GM12878 (cell line): ENCODE results near the gene ITGAL. TPM values are rescaled to one million over a fixed set of nuclear protein-coding genes. Genes with fewer than 3 reads are reported as not detected.

Source experiments
- ATAC-seq: fragments of 200-7000 bp; cut with Tn5 transposase; 3 replicates; pipeline ENCODE4 v1.9.1; 2020; ENCODE audit warnings: mild to moderate bottlenecking, moderate library complexity
- BruUV-seq: library from RNA; stranded (reverse); fragments of 400-500 nt; replicated peaks from 2 replicates; lab custom pipeline; 2021; lab: Mats Ljungman, UMichigan
- CTCF ChIA-PET: fragments of 300-600 bp; sonication (Branson Sonifier 250); formaldehyde crosslinking; extraction: SDS; loops from one replicate; lab custom pipeline; 2021; ENCODE audit warnings: inconsistent platforms; lab: Yijun Ruan, JAX
- POLR2A ChIA-PET: fragments of 350-600 bp; formaldehyde crosslinking; extraction: SDS; loops from one replicate; lab custom pipeline; 2021; ENCODE audit warnings: inconsistent platforms; lab: Charles Lee
- RAD21 ChIA-PET: fragments of 300-600 bp; sonication (Branson Sonifier 250); formaldehyde crosslinking; loops from one replicate; lab custom pipeline; 2023; ENCODE audit warnings: antibody characterized with exemption; ENCODE audit not compliant: unreplicated experiment; lab: Charles Lee
- SMC1A ChIA-PET: fragments of 300-600 bp; sonication (Branson Sonifier 250); formaldehyde crosslinking; loops from one replicate; lab custom pipeline; 2023; ENCODE audit not compliant: unreplicated experiment, uncharacterized antibody; lab: Charles Lee
- DNase-seq: peaks from one replicate; pipeline ENCODE4 v3.0.0-alpha.2; 2011; ENCODE audit warnings: low read depth, low spot score
- FAIRE-seq: peaks from 3 replicates; lab custom pipeline; 2011; peaks lifted over from hg19 to GRCh38; lab: Jason Lieb, UNC
- H2AFZ ChIP-seq: 2 replicates; pipeline ENCODE4 v1.6.0; 2011; ENCODE audit warnings: low read depth, low read length, control low read depth; ENCODE audit not compliant: control insufficient read depth
- H3K27ac ChIP-seq: 2 replicates; pipeline ENCODE4 v1.5.1; 2011; ENCODE audit warnings: control low read depth; ENCODE audit not compliant: control insufficient read depth, insufficient read depth
- H3K27me3 ChIP-seq, 2 experiments: replicated peaks in 1 of 2; 2 replicates each; pipeline versions ENCODE4 v1.6.0 to v1.6.1; 2011; ENCODE audit warnings: low read length in 1 of 2; ENCODE audit not compliant: control insufficient read depth in 2 of 2, insufficient read depth in 2 of 2
- H3K36me3 ChIP-seq, 2 experiments: 2 replicates each; pipeline ENCODE4 v1.5.1; 2011; ENCODE audit warnings: low read length in 1 of 2; ENCODE audit not compliant: control insufficient read depth in 2 of 2, insufficient read depth in 2 of 2
- H3K4me1 ChIP-seq: 2 replicates; pipeline ENCODE4 v1.6.1; 2011; ENCODE audit warnings: mild to moderate bottlenecking, low read length, moderate library complexity, mixed read lengths; ENCODE audit not compliant: control insufficient read depth, insufficient read depth
- H3K4me2 ChIP-seq: 2 replicates; pipeline ENCODE4 v1.6.0; 2011; ENCODE audit warnings: control low read depth; ENCODE audit not compliant: control insufficient read depth, insufficient read depth
- H3K4me3 ChIP-seq: fragments of 200-600 bp; sonication (generic); 2 replicates; pipeline ENCODE4 v1.5.1; 2016
- H3K79me2 ChIP-seq: 2 replicates; pipeline ENCODE4 v1.6.0; 2011; ENCODE audit warnings: low read length; ENCODE audit not compliant: control insufficient read depth, insufficient read depth
- H3K9ac ChIP-seq: 2 replicates; pipeline ENCODE4 v1.8.0; 2011; ENCODE audit warnings: low read length, control low read depth, mixed read lengths; ENCODE audit not compliant: control insufficient read depth, insufficient read depth
- H3K9me3 ChIP-seq: replicated peaks from 3 replicates; pipeline ENCODE4 v1.5.1; 2011; ENCODE audit warnings: mild to moderate bottlenecking, low read length; ENCODE audit not compliant: control insufficient read depth, insufficient read depth
- H4K20me1 ChIP-seq: 2 replicates; pipeline ENCODE4 v1.6.0; 2011; ENCODE audit not compliant: control insufficient read depth, insufficient read depth
- RUNX3 ChIP-seq: IDR thresholded peaks from 2 replicates; pipeline ENCODE4 v1.6.1; 2012; ENCODE audit warnings: low read length, inconsistent platforms
- SRF ChIP-seq, 2 experiments: IDR thresholded peaks; 2 replicates each; pipeline ENCODE4 v1.6.1; 2011; ENCODE audit warnings: low read depth in 2 of 2, low read length in 2 of 2, mild to moderate bottlenecking in 1 of 2, moderate library complexity in 1 of 2
- WRNIP1 ChIP-seq: IDR thresholded peaks from 2 replicates; pipeline ENCODE4 v1.6.1; 2011; ENCODE audit warnings: low read depth, low read length, improper control_type of control experiment, borderline replicate concordance
- WGBS: methylation state at CpG from one replicate; pipeline ENCODE4 v1.1.6; 2016; ENCODE audit warnings: low lambda C conversion rate; ENCODE audit not compliant: insufficient replicate concordance, insufficient coverage; ENCODE audit errors: missing lambda C conversion rate; 5-methylcytosine and 5-hydroxymethylcytosine counted together
- in situ Hi-C: fragments of 300-500 bp; cut with MboI; formaldehyde crosslinking; loops from 9 replicates; pipeline ENCODE4 v1.14.3; 2018; ENCODE audit warnings: mixed read lengths
- intact Hi-C: fragments of 100-400 bp; cut with micrococcal nuclease; formaldehyde crosslinking; loops from one replicate; pipeline ENCODE4 v1.14.2; 2022; ENCODE audit not compliant: unreplicated experiment
- polyA plus RNA-seq, 11 experiments: library from polyadenylated mRNA; depleted of rRNA in 4 of 11; unstranded in 6 of 11; stranded (reverse) in 5 of 11; fragments of >200 nt; fragmentation: Nextera tagmentation in 4 of 11; fragmentation: Illumina TruSeq in 1 of 11; extraction: Ambion mirVana in 4 of 11; extraction: Trizol in 1 of 11; gene quantifications; 1 replicate in 1 of 11; 2 replicates in 10 of 11; pipeline versions ENCODE4 v1.2.1 to v1.2.3, GENCODE V29; 2011 to 2016; ENCODE audit warnings: inconsistent platforms in 2 of 11, missing spikeins in 2 of 11, low read depth in 1 of 11
- total RNA-seq, 4 experiments: library from RNA; depleted of rRNA in 3 of 4; stranded (reverse); fragments of >200 nt in 3 of 4; fragmentation: Illumina TruSeq in 1 of 4; extraction: Trizol in 1 of 4; gene quantifications; 2 replicates each; pipeline versions ENCODE4 v1.2.1 to v1.2.3, GENCODE V29; 2013 to 2021

ITGAL gene
- total and polyA plus RNA-seq, 10 of the 15 experiments (the other 5 are each of a cell fraction or from before 2014, with no cell fraction given), result 10.7 to 170 (median 96.9) TPM

GRCh38 chr16:30488764-30489605 lies 16.4 kb downstream of the ITGAL start:
- Histone ChIP-seq H3K9me3 (no peaks in the 10 kb centered on the region), H4K20me1 (no peaks in the 10 kb centered on the region), H3K79me2 (no peaks in the 10 kb centered on the region), H3K27ac (no peak overlapping the region), H3K36me3 (peaks cover 17 to 20% of the 10 kb centered on the region in 2 experiments), H3K27me3 (no peaks in the 10 kb centered on the region), H3K4me1 (peaks cover 4% of the 10 kb centered on the region), H2AFZ (no peak overlapping the region), H3K4me2 (no peak overlapping the region), H3K4me3 (no peak overlapping the region), H3K9ac (no peak overlapping the region)
- intact Hi-C loops (no loop called here), in situ Hi-C loops (no loop called here)
- ChIA-PET CTCF (interaction anchor here (1.0 to 1.9 kb wide), 5 partner anchors 8 to 140 kb away, joined by 3 to 6 read pairs (median 3); partner anchors contain the start of gene DCTPP1), SMC1A (interaction anchor here (1.3 to 1.8 kb wide), 4 partner anchors 12 to 40 kb away, joined by 3 to 7 read pairs (median 4); partner anchors contain the start of gene ITGAL), RAD21 (interaction anchor here (1.5 to 1.8 kb wide), 2 partner anchors 59 to 109 kb away, joined by 4 to 5 read pairs; partner anchors contain the start of gene DCTPP1), POLR2A (interaction anchor here (1.1 to 2.0 kb wide), 3 partner anchors 10 to 57 kb away, joined by 3 to 6 read pairs (median 4); no protein-coding TSS in a partner anchor)
- ATAC-seq (no peak), DNase-seq (no peak), FAIRE-seq (no peak)
- TF ChIP-seq WRNIP1, result no peak
- 0 out of 4 replicates have a peak, but pooled peaks of 1 of the 2 experiments have one; percentile 12 for TF ChIP-seq SRF (IDR thresholded peaks at IDR 0.05; ENCODE audit: low read depth in 2 of 2, low read length in 2 of 2)
- 92% methylated on average over 11 of the region's 11 CpGs for WGBS
- BruUV-seq, result no TSS peak

- WGBS, result 95% methylated on average over 6 of the region's 6 CpGs
- Histone ChIP-seq H3K9me3 (no peaks in the 10 kb centered on the region), H3K27me3 (no peaks in the 10 kb centered on the region), H3K9ac (no peak overlapping the region), H3K4me1 (peaks cover 4% of the 10 kb centered on the region), H3K27ac (no peak overlapping the region), H2AFZ (no peak overlapping the region), H3K36me3 (peaks cover 13 to 27% of the 10 kb centered on the region in 2 experiments), H4K20me1 (no peaks in the 10 kb centered on the region), H3K79me2 (no peaks in the 10 kb centered on the region), H3K4me3 (no peak overlapping the region)
- ChIA-PET CTCF (interaction anchor here (1.0 to 2.1 kb wide), 6 partner anchors 9 to 108 kb away, joined by 3 to 8 read pairs (median 3); partner anchors contain the start of gene ITGAL), POLR2A (interaction anchor here (1.1 kb wide), 1 partner anchor 58 kb away, joined by 4 read pairs; no protein-coding TSS in a partner anchor), RAD21 (interaction anchor here (0.7 to 1.6 kb wide), 2 partner anchors 34 to 44 kb away, joined by 3 read pairs; no protein-coding TSS in a partner anchor), SMC1A (no interaction called here)
- FAIRE-seq, result no peak
- in situ Hi-C loops (no loop called here), intact Hi-C loops (no loop called here)
- no peak for ATAC-seq
- TSS peak; percentile 51 for BruUV-seq
- TF ChIP-seq RUNX3, result no peak
- TF ChIP-seq, all 136 proteins: peak for 0
- no peak overlapping the region for H3K4me2 ChIP-seq
- DNase-seq, result no peak
Measured at GRCh38 chr16:30490210-30490609, 17.7 kb downstream of the ITGAL start.
